ENCODE results near the gene ULBP1.

- TF ChIP-seq CTCF (IDR thresholded peaks at IDR 0.05) (no peak), EZH2 (IDR thresholded peaks at IDR 0.05) (no peak), EZH2phosphoT487 (IDR thresholded peaks at IDR 0.05) (no peak)
Observed at GRCh38 chr6:149948011-149948410, 15.7 kb upstream of the ULBP1 start.

Measured in neural progenitor cell (in vitro differentiated cells).